Activated B cell treated with CpG ODN at 0.5 μM for 24 hours (primary cell): ENCODE data around the gene TENM4. TPM values are rescaled to one million over a fixed set of nuclear protein-coding genes. Genes with fewer than 3 reads are reported as not detected.

Experiments
- ATAC-seq: fragments of 200-7000 bp; cut with Tn5 transposase; one replicate; pipeline ENCODE4 v1.10.0; 2021; ENCODE audit warnings: low read depth, mild to moderate bottlenecking, moderate library complexity
- CTCF ChIA-PET: fragments of 350-600 bp; sonication (Branson Sonifier 250); formaldehyde crosslinking; loops from one replicate; lab custom pipeline; 2021; ENCODE audit warnings: antibody characterized with exemption; lab: Charles Lee
- POLR2A ChIA-PET: fragments of 350-600 bp; sonication (Branson Sonifier 250); formaldehyde crosslinking; loops from one replicate; lab custom pipeline; 2021; ENCODE audit warnings: antibody characterized with exemption; lab: Charles Lee
- DNase-seq: peaks from one replicate; pipeline ENCODE4 v3.0.0; 2022
- H3K27ac Mint-ChIP-seq: one replicate; pipeline ENCODE4 v1.8.0; 2020; ENCODE audit warnings: mixed read lengths
- H3K27me3 Mint-ChIP-seq: one replicate; pipeline ENCODE4 v1.8.0; 2021; ENCODE audit warnings: mixed read lengths
- H3K36me3 Mint-ChIP-seq: one replicate; pipeline ENCODE4 v1.8.0; 2021; ENCODE audit warnings: low read depth, mixed read lengths
- H3K4me1 Mint-ChIP-seq: one replicate; pipeline ENCODE4 v1.8.0; 2021; ENCODE audit warnings: mixed read lengths
- H3K4me3 Mint-ChIP-seq: one replicate; pipeline ENCODE4 v1.8.0; 2020; ENCODE audit warnings: mild to moderate bottlenecking, mixed read lengths
- H3K9me3 Mint-ChIP-seq: one replicate; pipeline ENCODE4 v1.8.0; 2020; ENCODE audit warnings: mixed read lengths
- intact Hi-C: fragments of 100-400 bp; cut with micrococcal nuclease; formaldehyde crosslinking; loops from one replicate; pipeline ENCODE4 v1.15.1; 2024
- total RNA-seq: library from RNA; stranded (reverse); gene quantifications from 2 replicates; pipeline ENCODE4 v1.2.3, GENCODE V29; 2022
- TF ChIP-seq, protein P1 (sequence below): fragments of 200-600 bp; IDR thresholded peaks from one replicate; pipeline ENCODE4 v1.8.0; 2022; ENCODE audit warnings: antibody characterized with exemption, mild to moderate bottlenecking

TENM4 gene
- total RNA-seq, 1 donor from 2014 or later = 2.4 TPM

- Mint-ChIP-seq H3K9me3 (peaks cover 3% of the 10 kb centered on the region), H3K4me1 (no peaks in the 10 kb centered on the region), H3K4me3 (no peak overlapping the region), H3K27me3 (no peaks in the 10 kb centered on the region), H3K27ac (no peak overlapping the region), H3K36me3 (no peaks in the 10 kb centered on the region)
- intact Hi-C loops = no loop called here
- DNase-seq (no peak), ATAC-seq (no peak)
- CTCF ChIA-PET = no interaction called here
- POLR2A ChIA-PET = no interaction called here
- TF ChIP-seq, protein P1, sequence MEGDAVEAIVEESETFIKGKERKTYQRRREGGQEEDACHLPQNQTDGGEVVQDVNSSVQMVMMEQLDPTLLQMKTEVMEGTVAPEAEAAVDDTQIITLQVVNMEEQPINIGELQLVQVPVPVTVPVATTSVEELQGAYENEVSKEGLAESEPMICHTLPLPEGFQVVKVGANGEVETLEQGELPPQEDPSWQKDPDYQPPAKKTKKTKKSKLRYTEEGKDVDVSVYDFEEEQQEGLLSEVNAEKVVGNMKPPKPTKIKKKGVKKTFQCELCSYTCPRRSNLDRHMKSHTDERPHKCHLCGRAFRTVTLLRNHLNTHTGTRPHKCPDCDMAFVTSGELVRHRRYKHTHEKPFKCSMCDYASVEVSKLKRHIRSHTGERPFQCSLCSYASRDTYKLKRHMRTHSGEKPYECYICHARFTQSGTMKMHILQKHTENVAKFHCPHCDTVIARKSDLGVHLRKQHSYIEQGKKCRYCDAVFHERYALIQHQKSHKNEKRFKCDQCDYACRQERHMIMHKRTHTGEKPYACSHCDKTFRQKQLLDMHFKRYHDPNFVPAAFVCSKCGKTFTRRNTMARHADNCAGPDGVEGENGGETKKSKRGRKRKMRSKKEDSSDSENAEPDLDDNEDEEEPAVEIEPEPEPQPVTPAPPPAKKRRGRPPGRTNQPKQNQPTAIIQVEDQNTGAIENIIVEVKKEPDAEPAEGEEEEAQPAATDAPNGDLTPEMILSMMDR = no peak
These were observed 351.2 kb downstream of the TENM4 start for GRCh38 chr11:79089601-79090000.

DNA sequence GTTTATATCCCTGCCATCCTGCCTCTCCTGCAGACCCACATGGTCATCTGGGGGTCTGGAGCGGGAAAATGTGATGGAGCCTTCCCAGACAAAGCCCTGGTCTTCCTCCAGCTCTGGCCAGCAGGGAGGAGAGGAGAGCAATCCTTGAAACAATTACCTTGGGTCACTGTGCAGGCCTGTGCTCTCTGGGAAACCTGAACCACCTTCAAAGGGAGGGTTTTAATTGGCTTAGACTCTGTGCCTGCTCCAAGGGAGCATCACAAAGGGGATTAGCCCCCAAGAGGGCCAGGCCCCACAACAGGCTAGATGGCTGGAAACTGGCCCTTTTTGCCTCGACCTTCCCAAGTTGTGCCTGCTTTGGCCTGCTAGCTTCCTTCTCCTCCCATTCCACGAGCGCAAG lies 351.9 kb downstream of the TENM4 start:
- ChIA-PET CTCF (interaction anchor here (0.7 kb wide), 1 partner anchor 11 kb away, joined by 3 read pairs; no protein-coding TSS in a partner anchor), POLR2A (no interaction called here)
- no peak for DNase-seq
- Mint-ChIP-seq H3K4me1 (no peaks in the 10 kb centered on the region), H3K27ac (no peak overlapping the region), H3K27me3 (no peaks in the 10 kb centered on the region), H3K9me3 (peaks cover 3% of the 10 kb centered on the region), H3K4me3 (no peak overlapping the region), H3K36me3 (no peaks in the 10 kb centered on the region)
- intact Hi-C loops = no loop called here
- TF ChIP-seq, protein P1 = no peak
- no peak for ATAC-seq

- Mint-ChIP-seq H3K36me3 (no peaks in the 10 kb centered on the region), H3K4me1 (no peaks in the 10 kb centered on the region), H3K27me3 (no peaks in the 10 kb centered on the region)
These were observed 352.9 kb downstream of the TENM4 start for GRCh38 chr11:79087961-79088318.

GRCh38 chr11:79087238-79087960 lies 353.4 kb downstream of the TENM4 start:
- no peak overlapping the region for H3K27ac Mint-ChIP-seq
- ATAC-seq (no peak), DNase-seq (no peak)
- intact Hi-C loops = no loop called here
- no peaks in the 10 kb centered on the region for H3K4me1 Mint-ChIP-seq
- no peaks in the 10 kb centered on the region for H3K9me3 Mint-ChIP-seq
- TF ChIP-seq, protein P1 = no peak
- H3K27me3 Mint-ChIP-seq = no peaks in the 10 kb centered on the region
- H3K36me3 Mint-ChIP-seq = no peaks in the 10 kb centered on the region
- ChIA-PET CTCF (interaction anchor here (0.6 to 0.7 kb wide), 2 partner anchors 13 to 21 kb away, joined by 3 read pairs; no protein-coding TSS in a partner anchor), POLR2A (no interaction called here)
- no peak overlapping the region for H3K4me3 Mint-ChIP-seq

More at GRCh38 chr11:79087961-79088318, 352.9 kb downstream of the TENM4 start:
- ChIA-PET POLR2A (no interaction called here), CTCF (no interaction called here)
- Mint-ChIP-seq H3K9me3 (no peaks in the 10 kb centered on the region), H3K27ac (no peak overlapping the region), H3K4me3 (no peak overlapping the region)
- no peak for DNase-seq
- TF ChIP-seq, protein P1 = no peak
- no peak for ATAC-seq
- intact Hi-C loops = no loop called here

GRCh38 chr11:79086056-79086455 lies 354.8 kb downstream of the TENM4 start:
- CTCF ChIA-PET = no interaction called here
- intact Hi-C loops = no loop called here
- Mint-ChIP-seq H3K4me1 (no peaks in the 10 kb centered on the region), H3K36me3 (no peaks in the 10 kb centered on the region), H3K9me3 (no peaks in the 10 kb centered on the region), H3K4me3 (no peak overlapping the region), H3K27me3 (no peaks in the 10 kb centered on the region), H3K27ac (no peak overlapping the region)
- TF ChIP-seq, protein P1 = no peak
- ATAC-seq (no peak), DNase-seq (no peak)
- POLR2A ChIA-PET = no interaction called here
